GM23338 (cell line): ENCODE data around the gene PLCL1. TPM values are rescaled to one million over a fixed set of nuclear protein-coding genes. Genes with fewer than 3 reads are reported as not detected.
A peak's percentile ranks its signal among the peaks of the same experiment; 100 is the strongest.

Experiments
- ATAC-seq: fragments of 200-7000 bp; cut with Tn5 transposase; 3 replicates; pipeline ENCODE4 v1.9.1; 2020
- DNase-seq: peaks from one replicate; pipeline ENCODE4 v3.0.0-alpha.2; 2015; ENCODE audit warnings: low spot score
- H2AFZ ChIP-seq: fragments of 200-600 bp; sonication (generic); 2 replicates; pipeline ENCODE4 v1.8.0; 2016; ENCODE audit warnings: antibody characterized with exemption, mild to moderate bottlenecking, moderate library complexity
- H3F3A ChIP-seq: fragments of 200-600 bp; sonication (generic); replicated peaks from 2 replicates; pipeline ENCODE4 v1.8.0; 2017; ENCODE audit warnings: antibody characterized with exemption, mixed run types, low read depth
- H3K27ac ChIP-seq: fragments of 200-600 bp; sonication (generic); 2 replicates; pipeline ENCODE4 v1.6.1; 2016; ENCODE audit warnings: low read depth
- H3K27me3 ChIP-seq: fragments of 200-600 bp; sonication (generic); 2 replicates; pipeline ENCODE4 v1.8.0; 2016; ENCODE audit warnings: mild to moderate bottlenecking, mixed run types, moderate library complexity; ENCODE audit not compliant: insufficient read depth
- H3K36me3 ChIP-seq: fragments of 200-600 bp; sonication (generic); 2 replicates; pipeline ENCODE4 v1.8.0; 2016; ENCODE audit warnings: mild to moderate bottlenecking; ENCODE audit not compliant: insufficient read depth
- H3K4me1 ChIP-seq: fragments of 200-600 bp; sonication (generic); 2 replicates; pipeline ENCODE4 v1.8.0; 2016; ENCODE audit warnings: mild to moderate bottlenecking, moderate library complexity; ENCODE audit not compliant: insufficient read depth
- H3K4me2 ChIP-seq: fragments of 200-600 bp; sonication (generic); 2 replicates; pipeline ENCODE4 v1.7.1; 2017; ENCODE audit warnings: mixed run types
- H3K4me3 ChIP-seq: fragments of 200-600 bp; sonication (generic); 2 replicates; pipeline ENCODE4 v1.6.1; 2016; ENCODE audit warnings: mixed run types
- H3K79me2 ChIP-seq: fragments of 200-600 bp; sonication (generic); replicated peaks from 2 replicates; pipeline ENCODE4 v1.8.0; 2017; ENCODE audit warnings: mild to moderate bottlenecking; ENCODE audit not compliant: insufficient read depth
- H3K9me2 ChIP-seq: fragments of 200-600 bp; sonication (generic); 2 replicates; pipeline ENCODE4 v1.8.0; 2017; ENCODE audit not compliant: insufficient read depth
- H4K20me1 ChIP-seq: fragments of 200-600 bp; sonication (generic); replicated peaks from 2 replicates; pipeline ENCODE4 v1.8.0; 2017; ENCODE audit warnings: mild to moderate bottlenecking; ENCODE audit not compliant: insufficient read depth
- H3K27ac Mint-ChIP-seq: 2 replicates; pipeline ENCODE4 v1.8.0; 2020; ENCODE audit warnings: inconsistent platforms, mild to moderate bottlenecking, moderate library complexity, mixed read lengths
- H3K27me3 Mint-ChIP-seq: 3 replicates; pipeline ENCODE4 v1.8.0; 2022; ENCODE audit warnings: low read depth, mild to moderate bottlenecking, moderate library complexity, mixed read lengths, inconsistent platforms; ENCODE audit not compliant: insufficient read depth, poor library complexity
- H3K36me3 Mint-ChIP-seq: 3 replicates; pipeline ENCODE4 v1.8.0; 2021; ENCODE audit warnings: low read depth, mild to moderate bottlenecking, inconsistent platforms, moderate library complexity, mixed read lengths
- H3K4me1 Mint-ChIP-seq: 3 replicates; pipeline ENCODE4 v1.8.0; 2020; ENCODE audit warnings: mild to moderate bottlenecking, inconsistent platforms, mixed read lengths
- H3K4me3 Mint-ChIP-seq: 3 replicates; pipeline ENCODE4 v1.8.0; 2021; ENCODE audit warnings: moderate library complexity, mild to moderate bottlenecking, inconsistent platforms, mixed read lengths
- H3K9me3 Mint-ChIP-seq: 3 replicates; pipeline ENCODE4 v1.8.0; 2020; ENCODE audit warnings: moderate library complexity, mild to moderate bottlenecking, inconsistent platforms, mixed read lengths
- CREB1 ChIP-seq: fragments of 250-450 bp; sonication (Bioruptor Pico); IDR thresholded peaks from 2 replicates; pipeline ENCODE4 v1.5.0; 2020; ENCODE audit warnings: low read depth, mild to moderate bottlenecking, moderate library complexity
- ETS1 ChIP-seq: IDR thresholded peaks from 2 replicates; pipeline ENCODE4 v1.6.1; 2016; ENCODE audit warnings: antibody characterized with exemption
- EZH2 ChIP-seq: fragments of 200-600 bp; sonication (generic); IDR thresholded peaks from one replicate; pipeline ENCODE4 v1.8.0; 2017; ENCODE audit warnings: antibody characterized with exemption, mild to moderate bottlenecking, low read depth; ENCODE audit not compliant: unreplicated experiment
- EZH2phosphoT487 ChIP-seq: fragments of 200-600 bp; sonication (generic); IDR thresholded peaks from one replicate; pipeline ENCODE4 v1.8.1; 2018; ENCODE audit warnings: antibody characterized with exemption; ENCODE audit not compliant: unreplicated experiment
- JUNB ChIP-seq: IDR thresholded peaks from one replicate; pipeline ENCODE4 v1.6.1; 2016; ENCODE audit warnings: antibody characterized with exemption; ENCODE audit not compliant: unreplicated experiment
- NANOG ChIP-seq: IDR thresholded peaks from 2 replicates; pipeline ENCODE4 v1.6.1; 2016; ENCODE audit warnings: antibody characterized with exemption, borderline replicate concordance
- POLR2AphosphoS5 ChIP-seq: IDR thresholded peaks from 2 replicates; pipeline ENCODE4 v1.6.1; 2016; ENCODE audit warnings: antibody characterized with exemption, low read depth
- STAT1 ChIP-seq: IDR thresholded peaks from one replicate; pipeline ENCODE4 v1.6.1; 2016; ENCODE audit warnings: antibody characterized with exemption; ENCODE audit not compliant: unreplicated experiment
- ZNF114 ChIP-seq: fragments of 250-450 bp; sonication (Bioruptor Pico); IDR thresholded peaks from 2 replicates; pipeline ENCODE4 v1.5.0; 2020; ENCODE audit warnings: mild to moderate bottlenecking, moderate library complexity
- ZNF331 ChIP-seq: fragments of 250-450 bp; sonication (Bioruptor Pico); IDR thresholded peaks from 2 replicates; pipeline ENCODE4 v1.5.0; 2020; ENCODE audit warnings: low read depth, mild to moderate bottlenecking, moderate library complexity
- polyA plus RNA-seq: library from polyadenylated mRNA; unstranded; fragments of >200 nt; fragmentation: Nextera tagmentation; extraction: Ambion mirVana; gene quantifications from 2 replicates; pipeline ENCODE4 v1.2.1, GENCODE V29; 2016
- total RNA-seq: library from RNA; depleted of rRNA; stranded (reverse); fragments of >200 nt; shearing (Covaris generic); gene quantifications from 2 replicates; pipeline ENCODE4 v1.2.3, GENCODE V29; 2014
- TF ChIP-seq, protein P1 (sequence below): IDR thresholded peaks from one replicate; pipeline ENCODE4 v1.6.1; 2018; ENCODE audit warnings: antibody characterized with exemption; ENCODE audit not compliant: unreplicated experiment
- TF ChIP-seq, protein P2 (sequence below), 2 experiments: fragments of 200-600 bp in 1 of 2; sonication (generic) in 1 of 2; conservative IDR thresholded peaks; 2 replicates each; pipeline versions ENCODE4 v1.5.1 to v1.6.1; 2016 to 2017; ENCODE audit warnings: antibody characterized with exemption in 2 of 2, low read depth in 2 of 2, mild to moderate bottlenecking in 2 of 2, moderate library complexity in 1 of 2
- TF ChIP-seq, protein P3 (sequence below): fragments of 250-450 bp; sonication (Bioruptor Pico); IDR thresholded peaks from 2 replicates; pipeline ENCODE4 v1.5.0; 2020; ENCODE audit warnings: mild to moderate bottlenecking, moderate library complexity

PLCL1 gene
- total and polyA plus RNA-seq, 2 experiments from 2014 or later, result not detected

- H3K27me3 Mint-ChIP-seq, result no peaks in the 10 kb centered on the region
- 0 out of 2 replicates have a peak, but pooled peaks cover 4% of the 10 kb centered on the region for H3K4me1 ChIP-seq
- H3K27ac Mint-ChIP-seq, result peak overlapping the region; percentile 11; the same call in 1 of the 2 replicates
- H3K4me3 Mint-ChIP-seq, result no peak overlapping the region
- DNase-seq, result no peak
- H4K20me1 ChIP-seq, result no peaks in the 10 kb centered on the region
- TF ChIP-seq ZNF331 (CRISPR knock-in tag) (no peak), ZNF114 (CRISPR knock-in tag) (no peak), JUNB (no peak), CREB1 (no peak), STAT1 (no peak), ETS1 (no peak), NANOG (no peak), EZH2phosphoT487 (no peak), POLR2AphosphoS5 (no peak), EZH2 (no peak)
- TF ChIP-seq, protein P1, sequence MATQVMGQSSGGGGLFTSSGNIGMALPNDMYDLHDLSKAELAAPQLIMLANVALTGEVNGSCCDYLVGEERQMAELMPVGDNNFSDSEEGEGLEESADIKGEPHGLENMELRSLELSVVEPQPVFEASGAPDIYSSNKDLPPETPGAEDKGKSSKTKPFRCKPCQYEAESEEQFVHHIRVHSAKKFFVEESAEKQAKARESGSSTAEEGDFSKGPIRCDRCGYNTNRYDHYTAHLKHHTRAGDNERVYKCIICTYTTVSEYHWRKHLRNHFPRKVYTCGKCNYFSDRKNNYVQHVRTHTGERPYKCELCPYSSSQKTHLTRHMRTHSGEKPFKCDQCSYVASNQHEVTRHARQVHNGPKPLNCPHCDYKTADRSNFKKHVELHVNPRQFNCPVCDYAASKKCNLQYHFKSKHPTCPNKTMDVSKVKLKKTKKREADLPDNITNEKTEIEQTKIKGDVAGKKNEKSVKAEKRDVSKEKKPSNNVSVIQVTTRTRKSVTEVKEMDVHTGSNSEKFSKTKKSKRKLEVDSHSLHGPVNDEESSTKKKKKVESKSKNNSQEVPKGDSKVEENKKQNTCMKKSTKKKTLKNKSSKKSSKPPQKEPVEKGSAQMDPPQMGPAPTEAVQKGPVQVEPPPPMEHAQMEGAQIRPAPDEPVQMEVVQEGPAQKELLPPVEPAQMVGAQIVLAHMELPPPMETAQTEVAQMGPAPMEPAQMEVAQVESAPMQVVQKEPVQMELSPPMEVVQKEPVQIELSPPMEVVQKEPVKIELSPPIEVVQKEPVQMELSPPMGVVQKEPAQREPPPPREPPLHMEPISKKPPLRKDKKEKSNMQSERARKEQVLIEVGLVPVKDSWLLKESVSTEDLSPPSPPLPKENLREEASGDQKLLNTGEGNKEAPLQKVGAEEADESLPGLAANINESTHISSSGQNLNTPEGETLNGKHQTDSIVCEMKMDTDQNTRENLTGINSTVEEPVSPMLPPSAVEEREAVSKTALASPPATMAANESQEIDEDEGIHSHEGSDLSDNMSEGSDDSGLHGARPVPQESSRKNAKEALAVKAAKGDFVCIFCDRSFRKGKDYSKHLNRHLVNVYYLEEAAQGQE, result no peak
- TF ChIP-seq, protein P2, sequence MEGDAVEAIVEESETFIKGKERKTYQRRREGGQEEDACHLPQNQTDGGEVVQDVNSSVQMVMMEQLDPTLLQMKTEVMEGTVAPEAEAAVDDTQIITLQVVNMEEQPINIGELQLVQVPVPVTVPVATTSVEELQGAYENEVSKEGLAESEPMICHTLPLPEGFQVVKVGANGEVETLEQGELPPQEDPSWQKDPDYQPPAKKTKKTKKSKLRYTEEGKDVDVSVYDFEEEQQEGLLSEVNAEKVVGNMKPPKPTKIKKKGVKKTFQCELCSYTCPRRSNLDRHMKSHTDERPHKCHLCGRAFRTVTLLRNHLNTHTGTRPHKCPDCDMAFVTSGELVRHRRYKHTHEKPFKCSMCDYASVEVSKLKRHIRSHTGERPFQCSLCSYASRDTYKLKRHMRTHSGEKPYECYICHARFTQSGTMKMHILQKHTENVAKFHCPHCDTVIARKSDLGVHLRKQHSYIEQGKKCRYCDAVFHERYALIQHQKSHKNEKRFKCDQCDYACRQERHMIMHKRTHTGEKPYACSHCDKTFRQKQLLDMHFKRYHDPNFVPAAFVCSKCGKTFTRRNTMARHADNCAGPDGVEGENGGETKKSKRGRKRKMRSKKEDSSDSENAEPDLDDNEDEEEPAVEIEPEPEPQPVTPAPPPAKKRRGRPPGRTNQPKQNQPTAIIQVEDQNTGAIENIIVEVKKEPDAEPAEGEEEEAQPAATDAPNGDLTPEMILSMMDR (conservative IDR thresholded peaks at IDR 0.05; ENCODE audit: low read depth in 2 of 2), result no peak
- TF ChIP-seq, protein P3, sequence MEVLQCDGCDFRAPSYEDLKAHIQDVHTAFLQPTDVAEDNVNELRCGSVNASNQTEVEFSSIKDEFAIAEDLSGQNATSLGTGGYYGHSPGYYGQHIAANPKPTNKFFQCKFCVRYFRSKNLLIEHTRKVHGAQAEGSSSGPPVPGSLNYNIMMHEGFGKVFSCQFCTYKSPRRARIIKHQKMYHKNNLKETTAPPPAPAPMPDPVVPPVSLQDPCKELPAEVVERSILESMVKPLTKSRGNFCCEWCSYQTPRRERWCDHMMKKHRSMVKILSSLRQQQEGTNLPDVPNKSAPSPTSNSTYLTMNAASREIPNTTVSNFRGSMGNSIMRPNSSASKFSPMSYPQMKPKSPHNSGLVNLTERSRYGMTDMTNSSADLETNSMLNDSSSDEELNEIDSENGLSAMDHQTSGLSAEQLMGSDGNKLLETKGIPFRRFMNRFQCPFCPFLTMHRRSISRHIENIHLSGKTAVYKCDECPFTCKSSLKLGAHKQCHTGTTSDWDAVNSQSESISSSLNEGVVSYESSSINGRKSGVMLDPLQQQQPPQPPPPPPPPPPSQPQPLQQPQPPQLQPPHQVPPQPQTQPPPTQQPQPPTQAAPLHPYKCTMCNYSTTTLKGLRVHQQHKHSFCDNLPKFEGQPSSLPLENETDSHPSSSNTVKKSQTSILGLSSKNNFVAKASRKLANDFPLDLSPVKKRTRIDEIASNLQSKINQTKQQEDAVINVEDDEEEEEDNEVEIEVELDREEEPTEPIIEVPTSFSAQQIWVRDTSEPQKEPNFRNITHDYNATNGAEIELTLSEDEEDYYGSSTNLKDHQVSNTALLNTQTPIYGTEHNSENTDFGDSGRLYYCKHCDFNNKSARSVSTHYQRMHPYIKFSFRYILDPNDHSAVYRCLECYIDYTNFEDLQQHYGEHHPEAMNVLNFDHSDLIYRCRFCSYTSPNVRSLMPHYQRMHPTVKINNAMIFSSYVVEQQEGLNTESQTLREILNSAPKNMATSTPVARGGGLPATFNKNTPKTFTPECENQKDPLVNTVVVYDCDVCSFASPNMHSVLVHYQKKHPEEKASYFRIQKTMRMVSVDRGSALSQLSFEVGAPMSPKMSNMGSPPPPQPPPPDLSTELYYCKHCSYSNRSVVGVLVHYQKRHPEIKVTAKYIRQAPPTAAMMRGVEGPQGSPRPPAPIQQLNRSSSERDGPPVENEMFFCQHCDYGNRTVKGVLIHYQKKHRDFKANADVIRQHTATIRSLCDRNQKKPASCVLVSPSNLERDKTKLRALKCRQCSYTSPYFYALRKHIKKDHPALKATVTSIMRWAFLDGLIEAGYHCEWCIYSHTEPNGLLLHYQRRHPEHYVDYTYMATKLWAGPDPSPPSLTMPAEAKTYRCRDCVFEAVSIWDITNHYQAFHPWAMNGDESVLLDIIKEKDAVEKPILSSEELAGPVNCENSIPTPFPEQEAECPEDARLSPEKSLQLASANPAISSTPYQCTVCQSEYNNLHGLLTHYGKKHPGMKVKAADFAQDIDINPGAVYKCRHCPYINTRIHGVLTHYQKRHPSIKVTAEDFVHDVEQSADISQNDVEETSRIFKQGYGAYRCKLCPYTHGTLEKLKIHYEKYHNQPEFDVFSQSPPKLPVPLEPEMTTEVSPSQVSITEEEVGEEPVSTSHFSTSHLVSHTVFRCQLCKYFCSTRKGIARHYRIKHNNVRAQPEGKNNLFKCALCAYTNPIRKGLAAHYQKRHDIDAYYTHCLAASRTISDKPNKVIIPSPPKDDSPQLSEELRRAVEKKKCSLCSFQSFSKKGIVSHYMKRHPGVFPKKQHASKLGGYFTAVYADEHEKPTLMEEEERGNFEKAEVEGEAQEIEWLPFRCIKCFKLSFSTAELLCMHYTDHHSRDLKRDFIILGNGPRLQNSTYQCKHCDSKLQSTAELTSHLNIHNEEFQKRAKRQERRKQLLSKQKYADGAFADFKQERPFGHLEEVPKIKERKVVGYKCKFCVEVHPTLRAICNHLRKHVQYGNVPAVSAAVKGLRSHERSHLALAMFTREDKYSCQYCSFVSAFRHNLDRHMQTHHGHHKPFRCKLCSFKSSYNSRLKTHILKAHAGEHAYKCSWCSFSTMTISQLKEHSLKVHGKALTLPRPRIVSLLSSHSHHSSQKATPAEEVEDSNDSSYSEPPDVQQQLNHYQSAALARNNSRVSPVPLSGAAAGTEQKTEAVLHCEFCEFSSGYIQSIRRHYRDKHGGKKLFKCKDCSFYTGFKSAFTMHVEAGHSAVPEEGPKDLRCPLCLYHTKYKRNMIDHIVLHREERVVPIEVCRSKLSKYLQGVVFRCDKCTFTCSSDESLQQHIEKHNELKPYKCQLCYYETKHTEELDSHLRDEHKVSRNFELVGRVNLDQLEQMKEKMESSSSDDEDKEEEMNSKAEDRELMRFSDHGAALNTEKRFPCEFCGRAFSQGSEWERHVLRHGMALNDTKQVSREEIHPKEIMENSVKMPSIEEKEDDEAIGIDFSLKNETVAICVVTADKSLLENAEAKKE (CRISPR knock-in tag), result no peak
- no peaks in the 10 kb centered on the region for H3K36me3 Mint-ChIP-seq
- H3K36me3 ChIP-seq, result no peaks in the 10 kb centered on the region
- H3K9me3 Mint-ChIP-seq, result no peaks in the 10 kb centered on the region
- no peaks in the 10 kb centered on the region for H3K9me2 ChIP-seq
- H3K79me2 ChIP-seq, result no peaks in the 10 kb centered on the region
- H3K4me3 ChIP-seq, result no peak overlapping the region
- peak overlapping the region; percentile 64; the same call in 1 of the 2 replicates for H2AFZ ChIP-seq
- peaks cover 5% of the 10 kb centered on the region; the same call in 2 of the 3 replicates for H3K4me1 Mint-ChIP-seq
- no peak overlapping the region for H3K27ac ChIP-seq
- no peaks in the 10 kb centered on the region for H3F3A ChIP-seq
- no peak for ATAC-seq
- no peak overlapping the region for H3K4me2 ChIP-seq
- no peaks in the 10 kb centered on the region for H3K27me3 ChIP-seq
Observed at GRCh38 chr2:197908990-197909776, 104.8 kb downstream of the PLCL1 start.
